Endothelial cell of hepatic sinusoid (primary cell): ENCODE results near the gene MACF1.
"Not testable (repeated sequence)": the region's sequence is repeated elsewhere in the genome, so short reads cannot be mapped to it uniquely, and the experiment has no call there.

Experiments used
- in situ Hi-C: cut with HindIII; loops from 2 replicates; pipeline ENCODE4 v1.10.0; 2017; ENCODE audit warnings: low sequenced_read_pairs

The MACF1 gene

DNA sequence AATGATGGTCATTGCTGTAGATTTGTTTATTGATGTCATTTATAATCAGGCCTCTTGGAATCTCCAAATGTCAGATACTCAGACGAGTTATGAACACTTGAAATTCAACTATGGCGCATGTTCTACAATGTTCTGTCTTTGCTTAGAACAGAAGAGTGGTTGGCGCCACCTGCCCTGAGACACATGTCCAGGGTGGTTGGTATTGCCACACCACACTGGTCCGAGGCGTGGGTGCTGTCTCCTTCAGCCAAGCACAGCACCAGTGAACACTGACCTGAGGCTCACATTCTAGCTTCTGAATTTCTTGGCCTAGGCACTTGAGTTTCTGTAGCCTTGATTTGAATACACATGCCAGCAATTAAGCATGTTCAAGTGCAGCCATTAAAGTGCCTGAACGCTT is 276.8 kb downstream of the MACF1 start:
- in situ Hi-C loops: no loop called here

GRCh38 chr1:39483276-39483675 is 278.8 kb downstream of the MACF1 start:
- in situ Hi-C loops: no loop called here

GRCh38 chr1:39484564-39484963 is 280.1 kb downstream of the MACF1 start:
- in situ Hi-C loops: no loop called here

- in situ Hi-C loops: no loop called here
Observed at GRCh38 chr1:39485046-39485803, 280.7 kb downstream of the MACF1 start.

- in situ Hi-C loops: no loop called here
Observed at GRCh38 chr1:39488012-39488545, 283.6 kb downstream of the MACF1 start.

DNA sequence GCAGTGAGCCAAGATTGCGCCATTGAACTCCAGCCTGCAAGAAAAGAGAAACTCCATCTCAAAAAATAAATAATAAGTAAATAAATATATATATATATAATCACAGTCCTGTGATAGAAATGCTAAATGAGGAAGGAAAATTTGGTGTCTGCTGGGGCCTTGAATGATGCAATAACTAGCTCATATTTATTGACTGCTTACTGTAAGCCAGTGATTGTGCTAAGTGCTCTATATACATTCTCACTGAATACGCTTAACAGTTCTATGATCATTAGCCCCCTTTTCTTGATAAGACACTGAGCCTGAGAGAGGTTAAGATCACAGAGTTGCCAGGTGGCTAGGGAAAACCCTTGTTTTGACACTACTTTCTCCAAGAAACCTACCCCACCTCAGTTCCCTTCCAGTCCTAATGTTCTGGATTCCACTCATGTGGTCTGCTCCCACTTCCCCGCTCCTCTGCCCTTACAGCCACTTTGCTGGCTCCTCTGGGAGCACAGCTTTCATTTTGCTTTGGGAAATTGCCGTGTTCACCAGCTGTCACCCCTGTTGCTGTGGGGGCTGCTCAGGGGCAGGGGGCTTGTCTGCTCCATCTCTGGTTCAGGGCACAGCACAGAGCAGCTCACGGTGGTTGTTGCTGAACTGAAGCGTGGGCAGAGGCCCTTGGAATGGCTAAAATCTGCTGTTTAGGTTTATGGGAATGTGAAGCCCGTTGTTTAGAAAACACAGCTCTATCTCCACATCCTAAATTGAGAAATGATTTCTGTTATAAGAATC is 284.5 kb downstream of the MACF1 start:
- in situ Hi-C loops: no loop called here

DNA sequence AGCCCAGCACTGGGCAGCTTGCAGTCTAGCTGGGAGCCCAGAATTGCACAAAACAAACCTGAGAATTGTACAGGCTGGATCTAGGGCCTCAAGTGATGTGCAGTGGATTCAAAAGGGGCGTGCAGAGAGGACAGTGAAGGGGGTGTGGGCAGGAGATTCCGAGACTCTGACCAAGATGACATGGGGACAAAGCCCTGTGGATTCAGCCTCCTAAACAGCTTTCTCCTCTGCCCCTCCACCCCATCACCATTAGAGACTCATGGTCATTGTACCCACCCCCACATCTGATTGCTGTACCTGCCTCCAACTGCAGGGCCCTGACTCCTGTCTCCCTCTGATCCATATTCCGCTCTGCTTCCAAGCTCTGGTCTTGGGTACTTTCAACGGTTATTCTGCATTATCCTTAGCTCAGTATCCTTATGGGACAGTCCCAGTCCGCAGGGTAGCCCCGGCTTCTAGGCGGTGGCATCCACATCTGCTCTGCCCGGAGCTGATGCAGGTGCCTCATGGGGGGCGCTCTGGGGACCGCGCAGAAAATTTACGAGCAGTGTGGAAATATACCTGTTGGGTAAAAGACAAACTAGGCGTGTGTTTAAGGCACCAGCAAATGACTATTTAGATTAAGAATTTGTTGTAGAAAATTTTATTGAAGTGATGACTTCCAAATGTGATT is 285.2 kb downstream of the MACF1 start:
- in situ Hi-C loops: no loop called here

DNA sequence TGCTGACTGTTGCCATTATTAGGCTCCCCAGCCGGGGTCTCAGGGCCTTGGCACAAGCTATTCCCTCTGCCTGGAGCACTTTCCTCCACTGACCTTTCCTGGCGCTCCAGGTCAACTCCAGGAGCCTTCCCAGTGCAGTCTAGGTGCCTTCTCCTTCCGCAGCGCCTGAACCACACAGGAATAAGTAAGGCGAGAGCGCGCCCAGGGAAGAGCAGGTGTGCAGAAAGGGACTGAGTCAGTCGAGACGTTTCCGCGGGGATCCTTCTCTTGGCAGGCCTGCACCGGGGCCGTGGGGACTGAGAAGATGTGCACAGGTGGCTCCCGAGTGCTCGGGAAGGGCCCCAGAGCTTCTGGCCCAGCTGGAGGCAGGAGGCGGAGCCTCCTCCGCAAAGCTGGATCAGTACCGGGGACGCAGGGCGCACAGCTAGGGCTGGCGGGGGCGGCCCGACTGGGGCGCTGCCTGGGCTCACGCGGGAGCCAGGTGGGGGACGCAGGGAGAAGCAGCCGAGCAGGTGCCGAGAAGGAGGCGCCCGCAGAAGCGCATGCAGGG is 286.2 kb downstream of the MACF1 start:
- in situ Hi-C loops: no loop called here

DNA sequence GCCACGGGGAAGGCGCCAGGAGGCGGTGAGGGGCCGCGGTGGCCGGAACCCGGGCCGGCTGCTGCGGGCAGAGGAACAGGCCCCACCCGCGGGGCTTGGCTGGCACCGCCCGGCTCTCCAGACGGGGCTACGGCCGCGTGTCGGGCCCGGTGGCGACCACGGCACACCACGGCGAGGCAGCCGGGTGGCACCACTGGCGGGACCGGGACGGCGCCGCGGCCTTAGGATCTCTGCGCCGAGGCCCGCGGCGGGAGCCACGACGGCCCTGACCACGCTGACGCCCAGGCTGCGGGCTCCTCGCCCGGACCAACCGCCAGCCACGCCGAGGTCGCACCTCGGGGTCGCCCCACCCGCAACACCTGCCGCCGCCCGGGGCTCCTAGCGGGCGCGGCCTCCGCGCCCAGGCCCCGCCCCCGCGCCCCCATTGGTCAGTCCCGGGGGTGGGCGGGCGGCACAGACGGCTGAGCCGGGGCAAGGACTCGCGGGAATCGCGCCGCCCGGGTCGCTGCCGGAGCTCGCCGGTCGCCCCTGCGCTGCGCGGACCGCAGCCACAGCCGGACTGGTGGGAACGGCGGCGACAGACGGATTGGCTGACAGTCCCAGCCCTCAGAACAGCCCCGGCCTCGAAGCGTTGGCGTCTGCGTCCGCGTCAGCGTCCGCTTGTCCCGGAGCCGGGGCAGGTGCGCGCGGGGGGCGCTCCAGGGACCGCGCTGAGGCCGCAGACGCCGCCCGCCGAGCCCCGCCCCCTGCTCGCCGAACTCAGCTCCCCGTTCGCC is 286.8 kb downstream of the MACF1 start, which contains the start of gene BMP8A:
Gene BMP8A (plus strand): TSS at position 491 of the 776 bp plus-strand sequence. CDS start 356 bp downstream, outside the sequence.
- in situ Hi-C loops: no loop called here

GRCh38 chr1:39492118-39493042 is 287.9 kb downstream of the MACF1 start:
- in situ Hi-C loops: not testable (repeated sequence)

- in situ Hi-C loops: not testable (repeated sequence)
Observed at GRCh38 chr1:39493043-39493810, 288.7 kb downstream of the MACF1 start.

DNA sequence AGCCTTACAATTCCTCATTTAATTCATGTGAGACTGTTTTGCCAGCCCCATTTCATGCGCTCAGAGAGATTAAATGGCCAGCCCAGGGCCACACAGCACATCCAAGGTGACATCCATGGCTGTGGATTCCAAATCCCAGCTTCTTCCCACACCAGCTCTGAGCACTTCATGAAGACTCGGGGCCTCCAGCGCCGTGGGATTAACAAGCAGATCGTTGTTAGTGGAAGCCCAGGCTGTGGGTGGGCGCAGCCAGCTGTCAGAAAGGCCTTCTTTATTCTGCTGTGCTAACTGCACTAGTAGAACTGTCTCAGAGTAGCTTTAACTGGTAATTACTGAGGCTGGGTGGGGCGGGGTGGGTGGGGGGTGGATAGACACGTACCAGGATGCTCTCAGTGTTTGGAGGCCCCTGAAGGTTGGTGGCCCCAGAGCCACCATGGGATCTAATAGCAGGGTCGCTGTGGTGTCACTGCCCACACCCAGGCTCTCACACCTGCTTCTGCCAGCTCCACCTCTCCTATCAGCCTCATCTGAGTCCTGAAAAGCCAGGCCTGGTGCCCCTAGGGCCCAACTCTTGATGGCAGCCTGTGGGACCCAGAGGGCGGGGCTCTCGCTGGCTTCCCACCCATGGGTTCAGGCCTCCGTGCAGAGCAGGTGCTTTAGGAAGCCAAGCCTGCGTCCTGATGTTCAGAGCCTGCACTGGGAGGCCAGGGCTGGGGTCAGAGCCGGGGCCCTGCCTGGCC is 290.3 kb downstream of the MACF1 start:
- in situ Hi-C loops: no loop called here

DNA sequence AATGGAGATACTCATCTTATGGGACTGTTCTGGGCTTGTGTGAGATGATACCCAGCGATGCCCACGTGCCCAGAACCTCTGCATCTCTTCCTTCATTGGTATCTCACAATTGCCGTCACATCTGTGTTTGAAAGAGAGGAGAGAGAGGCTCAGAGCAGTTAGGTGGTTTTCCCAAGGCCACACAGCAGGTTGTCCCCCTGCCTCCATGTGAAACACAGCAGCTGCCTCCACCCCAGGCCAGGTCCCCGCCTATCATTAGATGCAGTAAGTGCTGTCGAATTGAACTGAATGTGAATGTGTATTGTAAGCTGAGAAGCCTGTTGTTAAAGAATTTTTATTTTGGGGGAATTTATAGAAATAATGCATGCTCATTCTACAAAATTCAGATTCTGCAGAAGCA is 292.0 kb downstream of the MACF1 start:
- in situ Hi-C loops: not testable (repeated sequence)

DNA sequence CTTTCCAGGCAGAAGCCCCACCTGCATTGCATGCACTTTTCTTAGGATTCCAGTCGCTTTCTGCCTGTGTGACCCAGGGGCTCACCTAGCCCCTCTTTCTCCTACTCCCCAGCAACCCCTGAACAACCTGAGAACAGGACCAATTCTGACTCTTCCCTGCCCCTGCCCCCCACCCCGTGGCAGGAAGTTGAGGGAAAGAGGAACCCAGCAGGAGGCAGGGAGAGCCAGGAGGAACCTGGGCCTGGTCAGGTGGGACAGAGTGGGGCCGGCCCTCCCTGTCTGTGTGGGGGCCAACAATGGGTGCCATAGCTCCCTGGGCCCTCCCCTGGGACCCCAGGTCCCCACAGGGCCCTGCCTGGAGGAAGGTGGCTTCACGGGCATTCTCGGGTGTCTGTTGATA is 293.1 kb downstream of the MACF1 start:
- in situ Hi-C loops: no loop called here

DNA sequence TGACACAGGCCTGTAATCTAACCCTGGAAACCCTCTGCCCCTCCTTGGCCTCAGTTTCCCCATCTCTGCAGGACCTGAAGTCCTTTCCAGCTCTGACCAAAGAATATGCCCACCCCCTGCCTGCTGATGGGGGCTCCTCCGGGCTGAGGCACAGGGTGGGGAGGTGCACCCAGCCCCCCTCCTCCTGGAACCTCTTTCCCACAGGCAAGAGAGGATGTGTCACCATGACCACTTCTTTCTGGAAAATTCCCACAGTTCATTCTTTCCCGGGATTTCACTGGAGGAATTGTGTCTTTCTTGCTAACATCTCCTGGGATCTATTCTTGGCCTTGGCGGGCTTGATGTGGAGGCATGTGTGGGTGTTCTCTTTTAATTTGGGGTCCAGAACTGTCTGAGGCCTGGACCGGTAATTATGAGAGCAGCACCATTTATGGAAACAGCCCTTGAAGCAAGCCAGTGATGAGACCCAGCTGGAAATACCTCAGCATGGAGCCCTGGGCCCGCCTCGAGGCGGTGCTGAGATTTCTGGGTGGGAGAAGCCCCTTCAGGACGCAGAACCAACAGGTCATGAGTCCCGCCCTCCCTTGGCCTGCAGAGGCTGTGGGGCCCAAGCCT is 293.7 kb downstream of the MACF1 start:
- in situ Hi-C loops: not testable (repeated sequence)

DNA sequence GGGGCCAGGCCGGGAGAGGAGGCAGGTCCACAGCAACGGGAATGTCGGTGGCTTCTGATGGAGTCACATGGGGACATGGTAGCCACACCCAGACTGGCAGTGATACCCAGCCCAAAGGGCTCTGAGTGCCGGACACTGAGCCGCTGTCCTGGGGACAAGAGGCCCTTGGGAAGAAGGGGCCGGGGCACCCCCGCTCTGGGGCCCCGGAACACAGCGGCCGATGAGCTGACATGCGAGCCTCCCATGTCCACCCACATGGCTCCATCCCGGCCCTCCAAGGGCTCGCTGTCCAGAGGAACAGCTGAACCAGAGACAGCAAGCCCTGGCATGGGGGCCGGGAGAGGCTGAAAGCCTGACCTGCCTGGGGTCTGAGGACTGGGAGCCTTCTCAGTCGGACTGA is 294.3 kb downstream of the MACF1 start:
- in situ Hi-C loops: not testable (repeated sequence)

GRCh38 chr1:39499668-39500067 is 295.2 kb downstream of the MACF1 start:
- in situ Hi-C loops: no loop called here
